ENCODE data around the gene CD99L2.

The CD99L2 gene

GRCh38 chrX:150719621-150720020 is 178.8 kb downstream of the CD99L2 start:
- H3K36me3 ChIP-seq = no peaks in the 10 kb centered on the region
- H3K27ac ChIP-seq = no peak overlapping the region
- H3K4me1 ChIP-seq = peaks cover 0 to 6% (median 0%) of the 10 kb centered on the region in 4 donors
- TF ChIP-seq CTCF (IDR thresholded peaks at IDR 0.05) = no peak
- H3K9me3 ChIP-seq = no peaks in the 10 kb centered on the region
- H3K27me3 ChIP-seq = no peaks in the 10 kb centered on the region
- DNase-seq = no peak
- intact Hi-C loops (cut with DNase I; ENCODE audit: low total_unique reads) = no loop called here
- no peak overlapping the region for H3K4me3 ChIP-seq

Data from tibial artery (tissue), 4 donors.